OCI-LY7 (cell line): ENCODE measurements around the gene UTS2. TPM values are rescaled to one million over a fixed set of nuclear protein-coding genes. Genes with fewer than 3 reads are reported as not detected.

ENCODE experiments used
- BruUV-seq: library from RNA; stranded (reverse); fragments of 400-500 nt; replicated peaks from 2 replicates; lab custom pipeline; 2021; lab: Mats Ljungman, UMichigan
- CTCF ChIA-PET: fragments of 300-600 bp; sonication (Branson Sonifier 250); formaldehyde crosslinking; loops from one replicate; lab custom pipeline; 2022; ENCODE audit warnings: antibody characterized with exemption; ENCODE audit not compliant: unreplicated experiment; lab: Charles Lee
- POLR2A ChIA-PET: fragments of 300-600 bp; sonication (Branson Sonifier 250); formaldehyde crosslinking; loops from one replicate; lab custom pipeline; 2022; ENCODE audit warnings: antibody characterized with exemption; lab: Charles Lee
- DNase-seq: peaks from one replicate; pipeline ENCODE4 v3.0.0-alpha.2; 2015; ENCODE audit warnings: low spot score
- H2AFZ ChIP-seq: fragments of 200-600 bp; sonication (generic), shearing (Covaris generic); 2 replicates; pipeline ENCODE4 v1.6.1; 2014; ENCODE audit warnings: mild to moderate bottlenecking, antibody characterized with exemption, low read length, moderate library complexity
- H3K27ac ChIP-seq: fragments of 200-600 bp; sonication (generic); 2 replicates; pipeline ENCODE4 v1.5.1; 2014; ENCODE audit warnings: mixed run types, low read depth, mild to moderate bottlenecking, moderate library complexity, low read length, inconsistent platforms; ENCODE audit not compliant: poor library complexity, severe bottlenecking
- H3K36me3 ChIP-seq: fragments of 200-600 bp; sonication (generic); 2 replicates; pipeline ENCODE4 v1.6.1; 2014; ENCODE audit warnings: mild to moderate bottlenecking, antibody characterized with exemption, low read length, moderate library complexity, mixed read lengths; ENCODE audit not compliant: insufficient read depth
- H3K4me1 ChIP-seq: fragments of 200-600 bp; sonication (generic); 2 replicates; pipeline ENCODE4 v1.5.1; 2014; ENCODE audit warnings: mild to moderate bottlenecking, low read length; ENCODE audit not compliant: insufficient read depth, poor library complexity, severe bottlenecking
- H3K4me2 ChIP-seq: fragments of 200-600 bp; sonication (generic); 2 replicates; pipeline ENCODE4 v1.6.1; 2014; ENCODE audit warnings: mild to moderate bottlenecking, low read length
- H3K4me3 ChIP-seq: fragments of 200-600 bp; sonication (generic); 2 replicates; pipeline ENCODE4 v1.5.1; 2014; ENCODE audit warnings: mild to moderate bottlenecking, low read depth, low read length; ENCODE audit not compliant: poor library complexity, severe bottlenecking
- H3K79me2 ChIP-seq: fragments of 200-600 bp; sonication (generic); 2 replicates; pipeline ENCODE4 v1.6.1; 2016; ENCODE audit warnings: low read depth, mild to moderate bottlenecking, low read length, moderate library complexity, mixed read lengths; ENCODE audit not compliant: insufficient read depth
- H3K9me2 ChIP-seq: fragments of 200-600 bp; sonication (generic); 2 replicates; pipeline ENCODE4 v1.6.1; 2016; ENCODE audit warnings: mild to moderate bottlenecking, low read length, mixed read lengths; ENCODE audit not compliant: insufficient read depth
- H3K9me3 ChIP-seq: fragments of 200-600 bp; sonication (generic); 2 replicates; pipeline ENCODE4 v1.6.1; 2014; ENCODE audit warnings: mild to moderate bottlenecking, mixed run types, low read length, mixed read lengths
- H4K20me1 ChIP-seq: fragments of 200-600 bp; sonication (generic); 2 replicates; pipeline ENCODE4 v1.6.1; 2014; ENCODE audit warnings: mild to moderate bottlenecking, antibody characterized with exemption, low read length, moderate library complexity, mixed read lengths; ENCODE audit not compliant: insufficient read depth
- EZH2phosphoT487 ChIP-seq: fragments of 200-600 bp; sonication (generic); IDR thresholded peaks from 2 replicates; pipeline ENCODE4 v1.6.1; 2018; ENCODE audit warnings: low read depth, borderline replicate concordance, mild to moderate bottlenecking, mixed run types, antibody characterized with exemption, low read length, moderate library complexity, mixed read lengths
- intact Hi-C: fragments of 100-400 bp; cut with micrococcal nuclease; formaldehyde crosslinking; loops from one replicate; pipeline ENCODE4 v1.10.0; 2022; ENCODE audit not compliant: unreplicated experiment
- total RNA-seq, 2 experiments: library from RNA; depleted of rRNA in 1 of 2; stranded (reverse); fragments of >200 nt in 1 of 2; shearing (Covaris generic) in 1 of 2; gene quantifications; 2 replicates each; pipeline ENCODE4 v1.2.3, GENCODE V29; 2014 to 2022
- TF ChIP-seq, protein P1 (sequence below): fragments of 200-600 bp; sonication (generic); conservative IDR thresholded peaks from 2 replicates; pipeline ENCODE4 v1.5.1; 2014; ENCODE audit warnings: mild to moderate bottlenecking, antibody characterized with exemption, low read length, moderate library complexity, mixed read lengths

Gene UTS2
- total RNA-seq, 2 experiments from 2014 or later, result not detected

DNA sequence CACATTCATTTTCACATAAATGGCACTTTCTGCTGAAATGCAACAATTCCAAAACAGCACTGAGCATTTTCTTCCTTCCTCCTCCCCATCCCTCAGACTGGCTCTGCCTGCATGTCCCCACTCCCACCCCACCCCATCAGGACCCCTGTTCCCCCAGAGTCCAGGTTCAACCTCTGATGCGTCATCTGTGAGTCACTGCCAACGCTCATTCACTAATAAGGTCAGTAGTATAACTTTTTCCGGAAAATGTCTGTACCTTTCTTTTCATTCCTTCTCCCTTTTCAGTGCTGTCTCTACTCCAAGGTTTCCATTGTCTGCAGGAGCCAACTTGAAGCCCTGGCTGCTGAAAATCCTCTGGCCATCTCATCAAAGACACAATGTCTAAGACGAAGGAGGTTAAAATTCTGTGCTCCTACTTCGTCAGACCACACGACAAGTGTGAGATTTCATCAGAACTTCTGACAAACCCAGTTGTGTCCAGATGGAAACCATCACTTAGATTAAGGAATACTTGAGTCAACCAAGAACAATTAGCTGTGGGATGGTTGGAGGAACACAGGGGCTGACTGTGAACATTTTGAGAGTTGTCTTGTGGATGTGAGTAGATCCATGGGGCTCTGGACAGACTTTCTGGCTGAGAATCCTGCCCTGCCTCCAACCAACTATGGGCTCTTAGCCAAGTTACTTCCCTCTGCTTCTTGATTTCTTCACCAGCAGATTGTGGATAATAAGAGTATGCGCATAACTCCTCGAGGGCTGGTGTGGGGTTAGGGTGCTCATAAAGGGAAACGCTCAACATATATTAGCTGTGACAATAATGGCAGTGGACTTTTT is 35.6 kb upstream of the UTS2 start:
- no TSS peak for BruUV-seq
- H3K4me2 ChIP-seq, result no peak overlapping the region
- no peaks in the 10 kb centered on the region for H3K79me2 ChIP-seq
- TF ChIP-seq, protein P1, sequence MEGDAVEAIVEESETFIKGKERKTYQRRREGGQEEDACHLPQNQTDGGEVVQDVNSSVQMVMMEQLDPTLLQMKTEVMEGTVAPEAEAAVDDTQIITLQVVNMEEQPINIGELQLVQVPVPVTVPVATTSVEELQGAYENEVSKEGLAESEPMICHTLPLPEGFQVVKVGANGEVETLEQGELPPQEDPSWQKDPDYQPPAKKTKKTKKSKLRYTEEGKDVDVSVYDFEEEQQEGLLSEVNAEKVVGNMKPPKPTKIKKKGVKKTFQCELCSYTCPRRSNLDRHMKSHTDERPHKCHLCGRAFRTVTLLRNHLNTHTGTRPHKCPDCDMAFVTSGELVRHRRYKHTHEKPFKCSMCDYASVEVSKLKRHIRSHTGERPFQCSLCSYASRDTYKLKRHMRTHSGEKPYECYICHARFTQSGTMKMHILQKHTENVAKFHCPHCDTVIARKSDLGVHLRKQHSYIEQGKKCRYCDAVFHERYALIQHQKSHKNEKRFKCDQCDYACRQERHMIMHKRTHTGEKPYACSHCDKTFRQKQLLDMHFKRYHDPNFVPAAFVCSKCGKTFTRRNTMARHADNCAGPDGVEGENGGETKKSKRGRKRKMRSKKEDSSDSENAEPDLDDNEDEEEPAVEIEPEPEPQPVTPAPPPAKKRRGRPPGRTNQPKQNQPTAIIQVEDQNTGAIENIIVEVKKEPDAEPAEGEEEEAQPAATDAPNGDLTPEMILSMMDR, result no peak
- ChIA-PET POLR2A (no interaction called here), CTCF (no interaction called here)
- H3K9me3 ChIP-seq, result no peaks in the 10 kb centered on the region
- no peak overlapping the region for H3K4me3 ChIP-seq
- no peaks in the 10 kb centered on the region for H3K4me1 ChIP-seq
- intact Hi-C loops, result no loop called here
- H3K9me2 ChIP-seq, result no peaks in the 10 kb centered on the region
- no peaks in the 10 kb centered on the region for H4K20me1 ChIP-seq
- H2AFZ ChIP-seq, result no peak overlapping the region
- no peak for DNase-seq
- no peak overlapping the region for H3K27ac ChIP-seq
- H3K36me3 ChIP-seq, result no peaks in the 10 kb centered on the region

DNA sequence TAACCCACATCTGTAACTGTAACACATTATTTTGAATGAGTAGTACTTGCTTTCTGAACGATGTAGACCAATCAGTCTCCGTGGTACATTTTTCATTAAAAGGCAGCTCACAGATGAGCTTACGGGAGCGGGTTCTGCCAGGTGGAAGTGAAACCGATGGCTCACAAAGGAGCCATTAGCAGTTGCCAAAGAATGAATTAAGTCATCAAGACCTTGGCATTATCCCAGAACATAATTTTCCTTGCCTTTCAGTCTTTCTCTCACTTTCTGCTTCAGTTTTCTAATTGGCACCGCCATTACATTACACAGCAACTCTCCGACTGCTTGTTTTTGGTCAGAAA is 33.5 kb upstream of the UTS2 start:
- Histone ChIP-seq H3K79me2 (no peaks in the 10 kb centered on the region), H3K4me1 (no peaks in the 10 kb centered on the region), H4K20me1 (no peaks in the 10 kb centered on the region), H3K27ac (no peak overlapping the region), H3K36me3 (no peaks in the 10 kb centered on the region), H3K4me3 (no peak overlapping the region), H2AFZ (no peak overlapping the region), H3K4me2 (no peak overlapping the region), H3K9me3 (no peaks in the 10 kb centered on the region), H3K9me2 (no peaks in the 10 kb centered on the region)
- DNase-seq, result no peak
- intact Hi-C loops, result no loop called here
- no peak for TF ChIP-seq EZH2phosphoT487
- TF ChIP-seq, protein P1, result no peak
- ChIA-PET POLR2A (no interaction called here), CTCF (no interaction called here)
- BruUV-seq, result no TSS peak
